SK-MEL-5 (cell line): Measurements from ENCODE around the gene IFNL4. TPM values are rescaled to one million over a fixed set of nuclear protein-coding genes. Genes with fewer than 3 reads are reported as not detected.

Source experiments
- DNase-seq: peaks from one replicate; pipeline ENCODE4 v3.0.0-alpha.2; 2016; ENCODE audit warnings: low read depth, low spot score
- in situ Hi-C: cut with HindIII; loops from 2 replicates; pipeline ENCODE4 v1.10.0; 2016; ENCODE audit warnings: low sequenced_read_pairs, high pct_unique_total_duplicates, low pct_unique_long_range_greater_than_20kb
- total RNA-seq: library from RNA; depleted of rRNA; stranded (reverse); fragments of >200 nt; shearing (Covaris generic); gene quantifications from 2 replicates; pipeline ENCODE4 v1.2.3, GENCODE V29; 2014; rRNA removed

Gene IFNL4
- total RNA-seq, 1 experiment from 2014 or later, result not detected

DNA sequence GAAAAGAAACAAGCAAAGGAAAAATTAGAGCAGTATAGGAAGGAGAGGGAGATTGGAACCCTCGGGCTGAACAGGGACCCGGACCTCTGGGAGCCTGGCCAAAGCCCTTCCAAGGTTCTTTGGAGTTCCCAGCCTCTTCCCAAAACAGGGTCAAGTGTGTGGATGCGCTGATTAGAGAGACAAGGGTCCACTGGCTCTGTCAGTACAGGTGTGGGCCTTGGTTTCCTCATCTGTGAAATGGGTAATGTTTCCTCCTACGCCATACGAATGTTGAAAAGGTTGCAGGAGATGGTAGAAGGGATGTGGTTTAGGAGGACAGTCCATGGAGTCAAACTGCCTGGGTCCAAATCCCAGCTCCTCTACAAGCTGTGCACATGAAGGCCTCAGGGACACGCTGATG is 42.5 kb downstream of the IFNL4 start:
- no peak for DNase-seq
- in situ Hi-C loops, result no loop called here

DNA sequence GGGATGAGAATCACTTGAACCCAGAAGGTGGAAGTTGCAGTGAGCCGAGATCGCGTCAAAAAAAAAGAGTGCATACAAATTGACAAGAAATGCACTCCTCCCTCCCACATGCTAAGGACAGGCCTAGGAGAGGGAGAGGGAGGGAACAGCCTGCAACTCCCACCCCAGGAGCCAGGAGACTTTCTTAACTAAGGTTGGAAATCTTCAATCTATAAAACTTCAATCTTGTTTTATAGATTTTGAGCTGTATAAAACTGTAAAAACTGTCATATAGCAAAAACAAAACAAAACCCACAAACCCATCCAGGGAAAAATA is 43.2 kb downstream of the IFNL4 start:
- in situ Hi-C loops, result no loop called here
- DNase-seq, result no peak

GRCh38 chr19:39203372-39204341 is 45.0 kb downstream of the IFNL4 start, which contains the start of gene SYCN:
TSS of gene SYCN (minus strand) at chr19:39204263. CDS start at chr19:39204254, 9 bp downstream.
- no peak for DNase-seq
- in situ Hi-C loops, result no loop called here

GRCh38 chr19:39202998-39203355 is 45.7 kb downstream of the IFNL4 start:
- DNase-seq, result no peak
- in situ Hi-C loops, result no loop called here

GRCh38 chr19:39200803-39201115 is 47.9 kb downstream of the IFNL4 start:
- no peak for DNase-seq
- in situ Hi-C loops, result no loop called here

GRCh38 chr19:39200066-39200802 is 48.4 kb downstream of the IFNL4 start:
- in situ Hi-C loops, result no loop called here
- DNase-seq, result no peak

- DNase-seq, result peak; percentile 89
These were observed 49.6 kb downstream of the IFNL4 start for GRCh38 chr19:39199025-39199424.

GRCh38 chr19:39197808-39198207 is 50.8 kb downstream of the IFNL4 start:
- in situ Hi-C loops, result no loop called here
- DNase-seq, result no peak

More at GRCh38 chr19:39199025-39199424, 49.6 kb downstream of the IFNL4 start:
- in situ Hi-C loops, result no loop called here

- DNase-seq, result no peak
- in situ Hi-C loops, result no loop called here
These were observed 51.6 kb downstream of the IFNL4 start, which contains the start of gene NCCRP1 for GRCh38 chr19:39196860-39197562. TSS of gene NCCRP1 (plus strand) at chr19:39196964. CDS start at chr19:39196983, 19 bp downstream.

GRCh38 chr19:39196320-39196719 is 52.3 kb downstream of the IFNL4 start:
- in situ Hi-C loops, result no loop called here
- no peak for DNase-seq

Other genes with a start within 250 kb of the IFNL4 start
- gene FBXO27, start 216.3 kb downstream of the IFNL4 start, total RNA-seq, result 0.32 and 1.0 TPM in 2 replicates
- gene ACP7, start 164.5 kb downstream of the IFNL4 start, total RNA-seq, result 0.05 TPM in 1 of 2 replicates, not detected in the other
- 3.7 TPM in 2 replicates for gene PAK4, start 123.1 kb downstream of the IFNL4 start, total RNA-seq
- 0.21 and 0.67 TPM in 2 replicates for gene NCCRP1, start 51.9 kb downstream of the IFNL4 start, total RNA-seq
- not detected in 2 replicates for gene SYCN, start 44.6 kb downstream of the IFNL4 start, total RNA-seq
- gene IFNL3, start 3.9 kb downstream of the IFNL4 start, total RNA-seq, result not detected in 2 replicates
- gene IFNL2, start 19.5 kb upstream of the IFNL4 start, total RNA-seq, result not detected in 2 replicates
- not detected in 2 replicates for gene IFNL1, start 47.6 kb upstream of the IFNL4 start, total RNA-seq
- gene LRFN1, start 72.0 kb upstream of the IFNL4 start, total RNA-seq, result 1.6 TPM in 2 replicates
- 0.58 and 0.88 TPM in 2 replicates for gene GMFG, start 87.2 kb upstream of the IFNL4 start, total RNA-seq
- 69.9 and 78.5 TPM in 2 replicates for gene SAMD4B, start 93.6 kb upstream of the IFNL4 start, total RNA-seq
- 21.3 and 29.6 TPM in 2 replicates for gene PAF1, start 142.2 kb upstream of the IFNL4 start, total RNA-seq
- 20.9 and 23.2 TPM in 2 replicates for gene MED29, start 142.5 kb upstream of the IFNL4 start, total RNA-seq
- 2.6 and 3.1 TPM in 2 replicates for gene ZFP36, start 158.0 kb upstream of the IFNL4 start, total RNA-seq
- gene PLEKHG2, start 163.8 kb upstream of the IFNL4 start, total RNA-seq, result 22.3 and 27.2 TPM in 2 replicates
- gene RPS16, start 187.1 kb upstream of the IFNL4 start, total RNA-seq, result 66.0 and 110 TPM in 2 replicates
- gene SUPT5H, start 196.7 kb upstream of the IFNL4 start, total RNA-seq, result 98.8 and 113 TPM in 2 replicates
- gene TIMM50, start 232.0 kb upstream of the IFNL4 start, total RNA-seq, result 431 and 474 TPM in 2 replicates